ENCODE results near the gene PBX1.

PBX1 gene

GRCh38 chr1:164670026-164670425 is 111.0 kb downstream of the PBX1 start:
- no peak for DNase-seq (ENCODE audit: low spot score)

GRCh38 chr1:164670786-164671185 is 111.8 kb downstream of the PBX1 start:
- DNase-seq (ENCODE audit: low spot score) = no peak

GRCh38 chr1:164671323-164671965 is 112.5 kb downstream of the PBX1 start:
- no peak for DNase-seq (ENCODE audit: low spot score)

- no peak for DNase-seq (ENCODE audit: low spot score)
Observed at GRCh38 chr1:164671966-164672571, 113.1 kb downstream of the PBX1 start.

GRCh38 chr1:164672588-164672987 is 113.6 kb downstream of the PBX1 start:
- no peak for DNase-seq (ENCODE audit: low spot score)

GRCh38 chr1:164673584-164674214 is 114.7 kb downstream of the PBX1 start:
- DNase-seq (ENCODE audit: low spot score) = peak; percentile 86

- DNase-seq (ENCODE audit: low spot score) = no peak
Observed at GRCh38 chr1:164675342-164675904, 116.4 kb downstream of the PBX1 start.

GRCh38 chr1:164678136-164678700 is 119.2 kb downstream of the PBX1 start:
- DNase-seq (ENCODE audit: low spot score) = no peak

- DNase-seq (ENCODE audit: low spot score) = no peak
Observed at GRCh38 chr1:164682570-164682969, 123.6 kb downstream of the PBX1 start.

GRCh38 chr1:164683235-164683634 is 124.3 kb downstream of the PBX1 start:
- DNase-seq (ENCODE audit: low spot score) = no peak

- no peak for DNase-seq (ENCODE audit: low spot score)
Observed at GRCh38 chr1:164685266-164686035, 126.5 kb downstream of the PBX1 start.

GRCh38 chr1:164687777-164688176 is 128.8 kb downstream of the PBX1 start:
- DNase-seq (ENCODE audit: low spot score) = no peak

GRCh38 chr1:164688791-164689190 is 129.8 kb downstream of the PBX1 start:
- no peak for DNase-seq (ENCODE audit: low spot score)

GRCh38 chr1:164689672-164690511 is 130.9 kb downstream of the PBX1 start:
- DNase-seq (ENCODE audit: low spot score) = no peak

- DNase-seq (ENCODE audit: low spot score) = no peak
Observed at GRCh38 chr1:164692420-164692819, 133.4 kb downstream of the PBX1 start.

- no peak for DNase-seq (ENCODE audit: low spot score)
Observed at GRCh38 chr1:164693564-164694359, 134.8 kb downstream of the PBX1 start.

- no peak for DNase-seq (ENCODE audit: low spot score)
Observed at GRCh38 chr1:164694505-164694904, 135.5 kb downstream of the PBX1 start.

GRCh38 chr1:164695956-164696665 is 137.1 kb downstream of the PBX1 start:
- no peak for DNase-seq (ENCODE audit: low spot score)

- no peak for DNase-seq (ENCODE audit: low spot score)
Observed at GRCh38 chr1:164699815-164700491, 141.0 kb downstream of the PBX1 start.

Measured in COLO829 (cell line).